Trophoblast cell (in vitro differentiated cells and primary cell): Measurements from ENCODE around the gene NTM.

Source experiments
- DNase-seq, 2 donors: peaks; one replicate each; pipeline ENCODE4 v3.0.0-alpha.2; 2016
- H2AFZ ChIP-seq: 2 replicates; pipeline ENCODE4 v1.6.1; 2013; ENCODE audit warnings: low read length, moderate library complexity, mild to moderate bottlenecking; ENCODE audit not compliant: insufficient read depth, poor library complexity
- H2AK5ac ChIP-seq: 2 replicates; pipeline ENCODE4 v1.6.1; 2013; ENCODE audit warnings: mild to moderate bottlenecking, low read length
- H2BK120ac ChIP-seq: 2 replicates; pipeline ENCODE4 v1.6.1; 2013; ENCODE audit warnings: low read length, mild to moderate bottlenecking, moderate library complexity; ENCODE audit not compliant: insufficient read depth, poor library complexity
- H2BK12ac ChIP-seq: 2 replicates; pipeline ENCODE4 v1.6.1; 2013; ENCODE audit warnings: mild to moderate bottlenecking, low read length, moderate library complexity
- H2BK5ac ChIP-seq: 2 replicates; pipeline ENCODE4 v1.6.1; 2013; ENCODE audit warnings: low read length, low read depth, moderate library complexity, mild to moderate bottlenecking; ENCODE audit not compliant: poor library complexity
- H3K14ac ChIP-seq: 2 replicates; pipeline ENCODE4 v1.6.1; 2013; ENCODE audit warnings: mild to moderate bottlenecking, low read length
- H3K18ac ChIP-seq: 2 replicates; pipeline ENCODE4 v1.6.1; 2013; ENCODE audit warnings: mild to moderate bottlenecking, low read length
- H3K23ac ChIP-seq: 2 replicates; pipeline ENCODE4 v1.6.1; 2013; ENCODE audit warnings: low read length
- H3K27ac ChIP-seq: 2 replicates; pipeline ENCODE4 v1.5.1; 2013; ENCODE audit warnings: low read depth, mild to moderate bottlenecking, inconsistent platforms, low read length, moderate library complexity
- H3K27me3 ChIP-seq: 2 replicates; pipeline ENCODE4 v1.6.1; 2013; ENCODE audit warnings: inconsistent platforms, mild to moderate bottlenecking, low read length, moderate library complexity; ENCODE audit not compliant: insufficient read depth
- H3K36me3 ChIP-seq, 2 experiments: 1 replicate in 1 of 2; 2 replicates in 1 of 2; pipeline ENCODE4 v1.6.1; 2013; ENCODE audit warnings: low read length in 2 of 2, mild to moderate bottlenecking in 2 of 2, moderate library complexity in 1 of 2; ENCODE audit not compliant: insufficient read depth in 2 of 2, control insufficient read depth in 1 of 2
- H3K4ac ChIP-seq: 2 replicates; pipeline ENCODE4 v1.6.1; 2013; ENCODE audit warnings: low read depth, mild to moderate bottlenecking, low read length, moderate library complexity
- H3K4me1 ChIP-seq, 2 experiments: 1 replicate in 1 of 2; 2 replicates in 1 of 2; pipeline ENCODE4 v1.6.1; 2013; ENCODE audit warnings: low read length in 2 of 2, mild to moderate bottlenecking in 2 of 2, moderate library complexity in 1 of 2; ENCODE audit not compliant: insufficient read depth in 2 of 2, control insufficient read depth in 1 of 2
- H3K4me2 ChIP-seq: 2 replicates; pipeline ENCODE4 v1.6.1; 2013; ENCODE audit warnings: inconsistent platforms, mild to moderate bottlenecking, low read length, moderate library complexity
- H3K4me3 ChIP-seq: 2 replicates; pipeline ENCODE4 v1.5.1; 2013; ENCODE audit warnings: mild to moderate bottlenecking, low read depth, low read length, inconsistent platforms
- H3K79me1 ChIP-seq: one replicate; pipeline ENCODE4 v1.6.1; 2013; ENCODE audit warnings: low read length
- H3K79me2 ChIP-seq: 2 replicates; pipeline ENCODE4 v1.6.1; 2013; ENCODE audit warnings: low read length, mild to moderate bottlenecking; ENCODE audit not compliant: control insufficient read depth, insufficient read depth, poor library complexity
- H3K9ac ChIP-seq: 2 replicates; pipeline ENCODE4 v1.6.1; 2013; ENCODE audit warnings: mild to moderate bottlenecking, low read length
- H3K9me3 ChIP-seq: 2 replicates; pipeline ENCODE4 v1.6.1; 2013; ENCODE audit warnings: low read depth, mild to moderate bottlenecking, control low read depth, inconsistent platforms, low read length; ENCODE audit not compliant: insufficient read depth
- H4K12ac ChIP-seq: 2 replicates; pipeline ENCODE4 v1.6.1; 2013; ENCODE audit warnings: low read depth, mild to moderate bottlenecking, low read length, moderate library complexity
- H4K8ac ChIP-seq: 2 replicates; pipeline ENCODE4 v1.6.1; 2013; ENCODE audit warnings: low read depth, mild to moderate bottlenecking, low read length, moderate library complexity
- H4K91ac ChIP-seq: one replicate; pipeline ENCODE4 v1.6.1; 2013; ENCODE audit warnings: low read depth, mild to moderate bottlenecking, low read length, moderate library complexity
- WGBS: extraction: QIAGEN DNeasy Blood & Tissue Kit; methylation state at CpG from one replicate; pipeline ENCODE4 v1.1.7; 2013; ENCODE audit warnings: missing lambda C conversion rate; ENCODE audit not compliant: insufficient read length, insufficient coverage; ENCODE audit errors: extremely low coverage; 5-methylcytosine and 5-hydroxymethylcytosine counted together

Gene NTM

DNA sequence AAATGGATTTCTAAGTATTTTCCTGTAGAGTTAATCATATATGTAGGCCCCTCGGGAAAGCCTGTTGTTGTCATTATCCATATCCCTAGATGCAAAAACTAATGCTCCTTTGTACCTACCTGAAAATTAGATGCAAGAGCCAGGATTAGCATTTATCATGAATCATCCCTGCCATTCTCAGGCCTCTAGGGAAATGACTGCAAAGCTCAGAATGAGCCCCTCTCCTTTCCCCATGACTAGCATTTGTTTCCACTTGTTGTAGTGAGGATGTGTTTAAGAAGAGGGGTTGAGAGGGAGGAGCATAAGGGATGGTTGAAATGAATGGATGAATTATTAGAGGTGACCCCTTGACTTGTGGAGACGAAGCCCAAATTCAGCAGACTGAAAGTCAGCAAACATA, 537.9 kb downstream of the NTM start:
- no peak overlapping the region for H2AK5ac ChIP-seq
- H3K36me3 ChIP-seq, result no peaks in the 10 kb centered on the region
- H3K27me3 ChIP-seq, result peaks cover 25% of the 10 kb centered on the region
- no peaks in the 10 kb centered on the region for H3K79me2 ChIP-seq
- H2BK5ac ChIP-seq, result no peak overlapping the region
- no peak overlapping the region for H4K8ac ChIP-seq
- H2BK120ac ChIP-seq, result no peak overlapping the region
- H3K27ac ChIP-seq, result no peak overlapping the region
- H4K91ac ChIP-seq, result no peak overlapping the region
- H2AFZ ChIP-seq, result no peak overlapping the region
- H3K23ac ChIP-seq, result no peak overlapping the region
- no peak for DNase-seq
- WGBS, result no CpG with 5 or more reads among the region's 2 CpGs
- no peak overlapping the region for H2BK12ac ChIP-seq
- H4K12ac ChIP-seq, result no peak overlapping the region
- H3K9me3 ChIP-seq, result peaks cover 2% of the 10 kb centered on the region
- H3K4ac ChIP-seq, result no peak overlapping the region
- H3K79me1 ChIP-seq, result no peaks in the 10 kb centered on the region
- no peak overlapping the region for H3K9ac ChIP-seq
- peaks cover 7 to 8% of the 10 kb centered on the region in 2 experiments for H3K4me1 ChIP-seq
- no peak overlapping the region for H3K4me2 ChIP-seq
- H3K4me3 ChIP-seq, result no peak overlapping the region
- no peak overlapping the region for H3K18ac ChIP-seq
- H3K14ac ChIP-seq, result no peak overlapping the region

- H4K12ac ChIP-seq, result no peak overlapping the region
- H3K4me1 ChIP-seq, result peaks cover 7 to 8% of the 10 kb centered on the region in 2 experiments
- no peaks in the 10 kb centered on the region for H3K79me2 ChIP-seq
- H4K8ac ChIP-seq, result no peak overlapping the region
- H2AFZ ChIP-seq, result no peak overlapping the region
- no peak overlapping the region for H3K9ac ChIP-seq
- H3K79me1 ChIP-seq, result no peaks in the 10 kb centered on the region
- no peak overlapping the region for H2AK5ac ChIP-seq
- no peak overlapping the region for H2BK12ac ChIP-seq
- H3K23ac ChIP-seq, result no peak overlapping the region
- H3K27ac ChIP-seq, result no peak overlapping the region
- DNase-seq, result no peak
- no peak overlapping the region for H3K18ac ChIP-seq
- H4K91ac ChIP-seq, result no peak overlapping the region
- no peak overlapping the region for H3K4me3 ChIP-seq
- peaks cover 25% of the 10 kb centered on the region for H3K27me3 ChIP-seq
- no peak overlapping the region for H3K4ac ChIP-seq
- no peak overlapping the region for H2BK120ac ChIP-seq
- H3K36me3 ChIP-seq, result no peaks in the 10 kb centered on the region
- WGBS, result no CpG with 5 or more reads among the region's 10 CpGs
- H2BK5ac ChIP-seq, result no peak overlapping the region
- no peak overlapping the region for H3K14ac ChIP-seq
- peaks cover 2% of the 10 kb centered on the region for H3K9me3 ChIP-seq
- no peak overlapping the region for H3K4me2 ChIP-seq
These were observed 539.2 kb downstream of the NTM start for GRCh38 chr11:131909426-131910177.

- Histone ChIP-seq H3K14ac (no peak overlapping the region), H2AFZ (no peak overlapping the region), H2BK12ac (no peak overlapping the region), H3K79me1 (no peaks in the 10 kb centered on the region), H2AK5ac (no peak overlapping the region), H3K9ac (no peak overlapping the region), H3K18ac (no peak overlapping the region), H2BK120ac (no peak overlapping the region), H2BK5ac (no peak overlapping the region), H4K91ac (no peak overlapping the region), H3K4me2 (peak overlapping the region; percentile 74), H3K36me3 (no peaks in the 10 kb centered on the region), H4K12ac (no peak overlapping the region), H3K4me3 (no peak overlapping the region), H4K8ac (no peak overlapping the region), H3K23ac (no peak overlapping the region), H3K27ac (no peak overlapping the region), H3K9me3 (peaks cover 2% of the 10 kb centered on the region), H3K27me3 (peaks cover 25% of the 10 kb centered on the region), H3K4me1 (peaks cover 7 to 8% of the 10 kb centered on the region in 2 experiments), H3K79me2 (no peaks in the 10 kb centered on the region), H3K4ac (no peak overlapping the region)
- no CpG with 5 or more reads among the region's 21 CpGs for WGBS
- DNase-seq, result no peak
These were observed 539.7 kb downstream of the NTM start for GRCh38 chr11:131910178-131910522.

DNA sequence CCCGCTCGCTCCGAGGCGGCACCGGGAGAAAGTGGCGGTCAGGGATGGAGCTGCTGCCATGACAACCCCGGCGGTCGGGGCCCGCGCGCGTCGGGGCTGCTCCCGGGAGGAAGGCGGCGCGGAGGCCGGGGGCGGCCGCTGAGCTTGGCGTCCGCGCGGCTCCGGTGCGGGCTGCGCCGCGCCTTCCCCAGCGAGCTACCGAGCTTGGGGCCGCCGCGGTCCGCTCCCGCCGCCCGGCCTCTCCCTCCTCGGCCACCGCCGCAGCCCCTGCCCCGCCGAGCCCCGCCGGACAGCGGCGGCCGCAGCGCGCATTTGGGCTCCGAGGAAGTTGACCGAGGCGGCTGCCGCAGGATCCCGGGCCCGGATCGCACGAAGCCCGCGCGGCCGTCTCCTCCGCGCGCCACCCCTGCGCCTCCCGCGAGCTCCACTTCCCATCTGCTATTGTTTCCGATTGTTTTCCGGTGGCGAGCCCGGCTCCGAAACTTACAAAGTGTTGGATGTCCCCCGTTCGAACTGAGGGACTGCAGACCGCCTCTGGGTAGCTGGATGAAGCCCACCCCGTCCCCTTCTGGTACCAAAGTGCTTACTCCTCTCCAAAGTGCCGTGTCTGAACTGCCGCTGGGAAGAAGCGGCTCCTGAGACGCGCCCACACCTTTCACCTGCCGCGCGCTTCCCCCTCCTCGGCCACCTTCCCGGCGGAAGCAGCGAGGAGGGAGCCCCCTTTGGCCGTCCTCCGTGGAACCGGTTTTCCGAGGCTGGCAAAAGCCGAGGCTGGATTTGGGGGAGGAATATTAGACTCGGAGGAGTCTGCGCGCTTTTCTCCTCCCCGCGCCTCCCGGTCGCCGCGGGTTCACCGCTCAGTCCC, 540.3 kb downstream of the NTM start:
- Histone ChIP-seq H3K79me2 (no peaks in the 10 kb centered on the region), H2AFZ (peak overlapping the region; percentile 56), H3K4me1 (peaks cover 7 to 8% of the 10 kb centered on the region in 2 experiments), H3K79me1 (no peaks in the 10 kb centered on the region), H4K8ac (no peak overlapping the region), H3K27me3 (peaks cover 25% of the 10 kb centered on the region), H2BK120ac (no peak overlapping the region), H4K12ac (no peak overlapping the region), H3K23ac (no peak overlapping the region), H3K9me3 (peaks cover 2% of the 10 kb centered on the region), H2BK5ac (no peak overlapping the region), H3K4me3 (peak overlapping the region; percentile 64), H3K9ac (no peak overlapping the region), H3K36me3 (no peaks in the 10 kb centered on the region), H2BK12ac (no peak overlapping the region), H3K18ac (no peak overlapping the region), H2AK5ac (no peak overlapping the region), H3K27ac (no peak overlapping the region), H4K91ac (no peak overlapping the region), H3K14ac (no peak overlapping the region), H3K4me2 (peak overlapping the region; percentile 74), H3K4ac (no peak overlapping the region)
- WGBS, result no CpG with 5 or more reads among the region's 105 CpGs
- no peak for DNase-seq
